GM10248 (cell line): ENCODE measurements around the gene VANGL2.

Source experiments
- CTCF ChIA-PET: fragments of 300-600 bp; sonication (Branson Sonifier 250); formaldehyde crosslinking; extraction: SDS; loops from one replicate; lab custom pipeline; 2021; ENCODE audit warnings: antibody characterized with exemption; lab: Yijun Ruan, JAX
- POLR2A ChIA-PET: fragments of 350-650 bp; sonication (Branson Sonifier 250); formaldehyde crosslinking; extraction: SDS; loops from one replicate; lab custom pipeline; 2020; ENCODE audit warnings: antibody characterized with exemption; lab: Yijun Ruan, JAX
- DNase-seq: peaks from one replicate; pipeline ENCODE4 v3.0.0; 2012; ENCODE audit errors: extremely low spot score
- CTCF ChIP-seq: IDR thresholded peaks from 2 replicates; pipeline ENCODE4 v1.5.1; 2012; ENCODE audit warnings: mild to moderate bottlenecking, low read depth; ENCODE audit errors: extremely low read depth, missing control alignments, control extremely low read depth

VANGL2 gene

GRCh38 chr1:160412028-160412362, 11.6 kb downstream of the VANGL2 start:
- no peak for DNase-seq
- TF ChIP-seq CTCF = no peak
- POLR2A ChIA-PET = no interaction called here
- CTCF ChIA-PET = interaction anchor here (1.1 to 1.6 kb wide), 2 partner anchors 17 to 326 kb away, joined by 3 read pairs; no protein-coding TSS in a partner anchor

GRCh38 chr1:160413716-160414115, 13.4 kb downstream of the VANGL2 start:
- TF ChIP-seq CTCF = no peak
- DNase-seq = no peak
- ChIA-PET CTCF (interaction anchor here (1.1 to 1.5 kb wide), 2 partner anchors 15 to 37 kb away, joined by 3 read pairs; no protein-coding TSS in a partner anchor), POLR2A (no interaction called here)

- TF ChIP-seq CTCF = no peak
- no peak for DNase-seq
- ChIA-PET CTCF (interaction anchor here (1.0 kb wide), 1 partner anchor 38 kb away, joined by 3 read pairs; no protein-coding TSS in a partner anchor), POLR2A (no interaction called here)
Measured at GRCh38 chr1:160414881-160415280, 14.5 kb downstream of the VANGL2 start.

- ChIA-PET CTCF (interaction anchor here (1.0 to 3.0 kb wide), 4 partner anchors 13 to 223 kb away, joined by 3 to 12 read pairs (median 4); no protein-coding TSS in a partner anchor), POLR2A (interaction anchor here (0.6 kb wide), 1 partner anchor 71 kb away, joined by 3 read pairs; no protein-coding TSS in a partner anchor)
- TF ChIP-seq CTCF = no peak
- DNase-seq = no peak
Measured at GRCh38 chr1:160415696-160416290, 15.4 kb downstream of the VANGL2 start.

- ChIA-PET CTCF (interaction anchor here (1.0 to 3.0 kb wide), 3 partner anchors 12 to 223 kb away, joined by 3 to 12 read pairs (median 5); no protein-coding TSS in a partner anchor), POLR2A (interaction anchor here (0.6 kb wide), 1 partner anchor 71 kb away, joined by 3 read pairs; no protein-coding TSS in a partner anchor)
- peak; percentile 40 for TF ChIP-seq CTCF
- DNase-seq = no peak
Measured at GRCh38 chr1:160416369-160416768, 16.0 kb downstream of the VANGL2 start.

- CTCF ChIA-PET = interaction anchor here (3.0 kb wide), 1 partner anchor 188 kb away, joined by 12 read pairs; no protein-coding TSS in a partner anchor
- no peak for TF ChIP-seq CTCF
- DNase-seq = no peak
- POLR2A ChIA-PET = no interaction called here
Measured at GRCh38 chr1:160418483-160418882, 18.1 kb downstream of the VANGL2 start.
